Kidney (tissue), 14 donors: ENCODE measurements around the gene ST8SIA6. TPM values are rescaled to one million over a fixed set of nuclear protein-coding genes. Genes with fewer than 3 reads are reported as not detected.

Source experiments
- DNase-seq, 5 donors: peaks; one replicate each; pipeline ENCODE4 v3.0.0-alpha.2; 2013 to 2020
- FAIRE-seq: peaks from 2 replicates; lab custom pipeline; 2012; peaks lifted over from hg19 to GRCh38; lab: Jason Lieb, UNC
- H3K27ac ChIP-seq, 2 donors: one replicate each; pipeline ENCODE4 v1.7.0; 2013; ENCODE audit warnings: low read depth in 2 of 2, low read length in 2 of 2, inconsistent platforms in 1 of 2
- H3K27me3 ChIP-seq: one replicate; pipeline ENCODE4 v1.7.1; 2013; ENCODE audit warnings: low read length, inconsistent platforms; ENCODE audit not compliant: control insufficient read depth, insufficient read depth
- H3K36me3 ChIP-seq, 3 donors: one replicate each; pipeline versions ENCODE4 v1.7.0 to v1.7.1; 2013; ENCODE audit warnings: low read length in 3 of 3, control low read depth in 1 of 3, inconsistent platforms in 1 of 3; ENCODE audit not compliant: insufficient read depth in 3 of 3, control insufficient read depth in 2 of 3
- H3K4me1 ChIP-seq, 3 donors: one replicate each; pipeline versions ENCODE4 v1.7.0 to v1.7.1; 2013; ENCODE audit warnings: low read length in 3 of 3, inconsistent platforms in 1 of 3, low read depth in 1 of 3; ENCODE audit not compliant: control insufficient read depth in 2 of 3, insufficient read depth in 2 of 3
- H3K4me3 ChIP-seq, 3 donors: one replicate each; pipeline versions ENCODE4 v1.7.0 to v1.8.1; 2013; ENCODE audit warnings: low read length in 3 of 3, control low read depth in 1 of 3, inconsistent platforms in 1 of 3
- H3K9ac ChIP-seq, 3 donors: one replicate each; pipeline versions ENCODE4 v1.7.0 to v1.7.1; 2013; ENCODE audit warnings: low read length in 3 of 3, control low read depth in 1 of 3, inconsistent platforms in 1 of 3
- H3K9me3 ChIP-seq, 3 donors: one replicate each; pipeline versions ENCODE4 v1.7.0 to v1.7.1; 2013; ENCODE audit warnings: low read length in 3 of 3, control low read depth in 1 of 3, inconsistent platforms in 1 of 3; ENCODE audit not compliant: control insufficient read depth in 2 of 3, insufficient read depth in 1 of 3
- intact Hi-C: fragments of 100-400 bp; cut with DNase I; formaldehyde crosslinking; loops from one replicate; pipeline ENCODE4 v1.11.1; 2022
- polyA plus RNA-seq: library from polyadenylated mRNA; stranded (reverse); fragments of 350-450 nt; fragmentation: Illumina TruSeq; extraction: RNeasy Lipid Tissue Mini Kit (QIAGEN cat#74804); gene quantifications from one replicate; pipeline ENCODE4 v1.2.3, GENCODE V29; 2014; ENCODE audit warnings: low read depth, low replicate concordance; ENCODE audit not compliant: insufficient read depth
- total RNA-seq: library from RNA; stranded (reverse); fragmentation: NEBNext Ultra II Directional; extraction: Animal tissue kit (Norgen Biotek cat#: 25700); gene quantifications from one replicate; pipeline ENCODE4 v1.2.1, GENCODE V29; 2021
- TF ChIP-seq, protein P1 (sequence below): IDR thresholded peaks from 3 replicates; pipeline ENCODE4 v1.5.1; 2012; ENCODE audit warnings: mild to moderate bottlenecking, moderate library complexity, borderline replicate concordance; ENCODE audit not compliant: insufficient read depth; ENCODE audit errors: extremely low read depth
- donor health status: control.
- donor health status: control.
- donor health status: control.
- donor health status: control.
- donor health status: control.
- donor health status: DM: yes; HTN: yes; CAD: no.
- donor health status: Normal renal cell carcinoma (clear cell type).

ST8SIA6 gene
- total and polyA plus RNA-seq, 2 donors from 2014 or later = 0.22 to 0.91 TPM

DNA sequence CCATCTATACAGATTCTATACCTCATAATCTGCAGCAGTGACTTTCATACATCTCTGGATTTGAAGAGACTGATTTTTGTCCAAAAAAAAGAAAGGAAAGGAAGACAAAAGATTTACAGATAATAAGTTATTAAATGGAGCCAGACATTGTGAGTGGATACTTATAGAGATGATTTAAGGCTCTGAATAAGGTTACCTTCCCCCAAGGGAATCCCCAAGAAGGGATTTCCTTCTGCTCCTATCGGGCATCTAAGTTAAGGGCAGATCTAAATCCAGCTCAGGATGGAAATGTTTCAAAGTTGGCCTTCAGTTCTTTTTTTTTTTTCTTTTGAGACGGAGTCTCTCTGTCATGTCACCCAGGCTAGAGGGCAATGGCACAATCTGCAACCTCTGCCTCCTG, 97.6 kb downstream of the ST8SIA6 start:
- no peaks in the 10 kb centered on the region for H3K27me3 ChIP-seq
- H3K9ac ChIP-seq = no peak overlapping the region
- no peaks in the 10 kb centered on the region for H3K36me3 ChIP-seq
- no peak overlapping the region for H3K4me3 ChIP-seq
- DNase-seq (no peak), FAIRE-seq (no peak)
- TF ChIP-seq, protein P1, sequence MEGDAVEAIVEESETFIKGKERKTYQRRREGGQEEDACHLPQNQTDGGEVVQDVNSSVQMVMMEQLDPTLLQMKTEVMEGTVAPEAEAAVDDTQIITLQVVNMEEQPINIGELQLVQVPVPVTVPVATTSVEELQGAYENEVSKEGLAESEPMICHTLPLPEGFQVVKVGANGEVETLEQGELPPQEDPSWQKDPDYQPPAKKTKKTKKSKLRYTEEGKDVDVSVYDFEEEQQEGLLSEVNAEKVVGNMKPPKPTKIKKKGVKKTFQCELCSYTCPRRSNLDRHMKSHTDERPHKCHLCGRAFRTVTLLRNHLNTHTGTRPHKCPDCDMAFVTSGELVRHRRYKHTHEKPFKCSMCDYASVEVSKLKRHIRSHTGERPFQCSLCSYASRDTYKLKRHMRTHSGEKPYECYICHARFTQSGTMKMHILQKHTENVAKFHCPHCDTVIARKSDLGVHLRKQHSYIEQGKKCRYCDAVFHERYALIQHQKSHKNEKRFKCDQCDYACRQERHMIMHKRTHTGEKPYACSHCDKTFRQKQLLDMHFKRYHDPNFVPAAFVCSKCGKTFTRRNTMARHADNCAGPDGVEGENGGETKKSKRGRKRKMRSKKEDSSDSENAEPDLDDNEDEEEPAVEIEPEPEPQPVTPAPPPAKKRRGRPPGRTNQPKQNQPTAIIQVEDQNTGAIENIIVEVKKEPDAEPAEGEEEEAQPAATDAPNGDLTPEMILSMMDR = no peak
- H3K4me1 ChIP-seq = no peaks in the 10 kb centered on the region
- H3K27ac ChIP-seq = no peak overlapping the region
- intact Hi-C loops = no loop called here
- H3K9me3 ChIP-seq = no peaks in the 10 kb centered on the region

GRCh38 chr10:17354781-17355180, 99.6 kb downstream of the ST8SIA6 start:
- H3K27me3 ChIP-seq = no peaks in the 10 kb centered on the region
- H3K4me1 ChIP-seq = no peaks in the 10 kb centered on the region
- FAIRE-seq = no peak
- TF ChIP-seq, protein P1 = no peak
- no peak for DNase-seq
- H3K36me3 ChIP-seq = no peaks in the 10 kb centered on the region
- intact Hi-C loops = no loop called here
- H3K9me3 ChIP-seq = no peaks in the 10 kb centered on the region
- H3K9ac ChIP-seq = no peak overlapping the region
- no peak overlapping the region for H3K4me3 ChIP-seq
- no peak overlapping the region for H3K27ac ChIP-seq

DNA sequence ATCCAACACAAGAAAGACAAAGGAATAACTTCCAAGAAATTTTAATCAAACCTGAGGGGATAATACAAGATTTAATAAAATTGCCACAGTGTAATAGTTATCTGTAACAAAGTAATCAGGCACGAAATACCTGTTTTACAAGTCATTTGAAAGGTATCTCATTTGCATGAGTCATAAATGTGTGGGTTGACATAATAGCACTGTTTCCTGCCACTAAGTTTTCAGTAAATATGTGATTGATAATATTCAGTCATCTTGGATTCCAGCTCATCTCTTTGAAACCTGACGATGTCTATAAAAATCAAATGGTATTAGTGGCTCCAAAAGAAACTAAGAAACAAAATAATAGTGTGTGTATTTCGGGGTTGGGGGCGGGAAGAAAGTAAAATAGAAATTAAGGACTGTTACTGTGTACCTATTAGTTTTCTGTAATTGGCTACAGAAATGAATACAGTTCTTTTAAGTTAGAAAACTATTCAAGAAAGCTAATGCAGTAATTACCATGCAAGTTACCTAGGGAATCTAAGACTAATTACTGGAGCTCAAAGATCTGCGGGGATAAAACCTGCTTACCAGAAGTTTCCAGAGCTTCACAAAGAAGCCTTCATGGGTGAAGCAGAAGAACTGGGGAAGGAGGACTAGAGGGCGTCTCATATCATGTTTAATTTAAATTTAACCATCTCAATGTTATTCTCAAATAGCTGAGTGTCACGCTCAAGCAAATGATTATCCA, 100.7 kb downstream of the ST8SIA6 start:
- no peak for FAIRE-seq
- H3K4me1 ChIP-seq = no peaks in the 10 kb centered on the region
- H3K9me3 ChIP-seq = no peaks in the 10 kb centered on the region
- H3K27ac ChIP-seq = no peak overlapping the region
- H3K27me3 ChIP-seq = no peaks in the 10 kb centered on the region
- no peak overlapping the region for H3K4me3 ChIP-seq
- no peaks in the 10 kb centered on the region for H3K36me3 ChIP-seq
- DNase-seq = peak in 2 of 5 donors; percentile 10 to 22
- H3K9ac ChIP-seq = no peak overlapping the region
- TF ChIP-seq, protein P1 = no peak
- intact Hi-C loops = no loop called here
